Measurements from ENCODE around the gene OSMR. TPM values are rescaled to one million over a fixed set of nuclear protein-coding genes. Genes with fewer than 3 reads are reported as not detected.

The OSMR gene
- total RNA-seq, 1 donor from 2014 or later: 61.6 TPM

DNA sequence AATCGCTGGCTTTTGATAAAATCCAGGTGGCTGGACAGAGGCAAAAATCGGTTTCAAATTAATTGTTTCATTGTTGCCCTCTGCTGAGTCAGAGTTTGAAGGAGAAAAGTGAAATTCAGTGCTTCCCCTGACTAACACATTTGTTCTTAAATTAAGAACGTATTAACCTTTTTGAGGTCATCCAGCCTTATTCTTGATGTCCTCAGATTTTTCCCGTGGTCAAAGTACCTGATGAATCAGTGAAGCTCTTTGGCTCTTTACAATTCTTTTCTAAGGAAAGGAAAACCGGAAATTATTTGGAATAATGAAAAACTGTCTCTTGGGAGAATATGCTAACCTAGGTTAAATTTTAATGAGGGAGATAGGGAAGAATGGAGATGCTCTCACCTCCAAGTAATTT lies 21.6 kb downstream of the OSMR start:
- ATAC-seq (no peak), DNase-seq (no peak)
- Histone ChIP-seq H3K27me3 (ENCODE audit: low read depth) (no peaks in the 10 kb centered on the region), H3K4me1 (peaks cover 39% of the 10 kb centered on the region), H3K4me3 (no peak overlapping the region), H3K9me3 (peaks cover 13% of the 10 kb centered on the region), H3K36me3 (peaks cover 4% of the 10 kb centered on the region), H3K27ac (no peak overlapping the region)
- TF ChIP-seq, protein P1, sequence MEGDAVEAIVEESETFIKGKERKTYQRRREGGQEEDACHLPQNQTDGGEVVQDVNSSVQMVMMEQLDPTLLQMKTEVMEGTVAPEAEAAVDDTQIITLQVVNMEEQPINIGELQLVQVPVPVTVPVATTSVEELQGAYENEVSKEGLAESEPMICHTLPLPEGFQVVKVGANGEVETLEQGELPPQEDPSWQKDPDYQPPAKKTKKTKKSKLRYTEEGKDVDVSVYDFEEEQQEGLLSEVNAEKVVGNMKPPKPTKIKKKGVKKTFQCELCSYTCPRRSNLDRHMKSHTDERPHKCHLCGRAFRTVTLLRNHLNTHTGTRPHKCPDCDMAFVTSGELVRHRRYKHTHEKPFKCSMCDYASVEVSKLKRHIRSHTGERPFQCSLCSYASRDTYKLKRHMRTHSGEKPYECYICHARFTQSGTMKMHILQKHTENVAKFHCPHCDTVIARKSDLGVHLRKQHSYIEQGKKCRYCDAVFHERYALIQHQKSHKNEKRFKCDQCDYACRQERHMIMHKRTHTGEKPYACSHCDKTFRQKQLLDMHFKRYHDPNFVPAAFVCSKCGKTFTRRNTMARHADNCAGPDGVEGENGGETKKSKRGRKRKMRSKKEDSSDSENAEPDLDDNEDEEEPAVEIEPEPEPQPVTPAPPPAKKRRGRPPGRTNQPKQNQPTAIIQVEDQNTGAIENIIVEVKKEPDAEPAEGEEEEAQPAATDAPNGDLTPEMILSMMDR (IDR thresholded peaks at IDR 0.05): no peak
- intact Hi-C loops (cut with DNase I): no loop called here

DNA sequence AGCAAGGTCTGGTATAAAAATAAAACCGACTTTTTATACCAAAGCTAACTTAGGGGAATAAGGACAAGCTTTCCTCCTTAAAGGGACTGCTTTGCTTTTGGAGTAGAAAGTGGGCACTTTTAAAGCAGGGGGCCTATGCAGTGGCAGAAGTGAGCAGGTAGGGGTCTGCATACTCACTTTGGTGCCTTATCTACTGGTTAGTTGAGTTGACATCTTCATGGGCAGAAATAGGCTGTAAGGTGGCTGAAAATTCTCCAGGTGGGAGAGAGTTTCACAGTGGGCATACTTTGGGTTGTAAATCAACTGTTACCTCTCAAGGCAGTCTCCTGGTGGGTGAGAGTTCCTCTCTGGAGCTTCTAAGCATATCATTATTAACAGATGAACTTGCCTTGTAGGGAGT lies 24.8 kb downstream of the OSMR start:
- no peak for ATAC-seq

DNA sequence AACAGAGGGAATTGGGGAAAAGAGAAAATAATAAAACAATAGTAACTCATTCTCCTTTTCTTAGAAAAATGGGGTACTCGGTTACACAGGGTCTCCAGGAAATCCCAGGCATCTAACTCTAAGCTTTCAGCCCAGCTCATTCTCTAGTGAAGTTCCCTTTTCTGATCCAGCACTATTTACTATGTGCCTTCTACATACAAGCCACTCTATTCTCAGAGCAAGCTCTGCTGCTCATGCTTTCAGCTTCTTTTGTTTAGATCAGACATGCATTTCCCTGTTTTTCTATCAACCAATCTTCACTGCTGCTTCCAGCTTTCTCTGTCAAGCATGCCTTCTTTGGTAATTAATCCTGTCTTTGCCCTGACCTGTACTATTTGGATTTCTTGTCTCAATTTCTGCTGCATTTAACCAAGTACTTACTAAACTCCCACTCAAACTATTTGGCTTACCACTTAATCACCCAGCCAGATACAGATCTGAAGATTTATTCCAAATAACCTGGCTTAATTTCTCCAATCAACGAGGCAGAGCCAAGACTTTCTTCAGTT lies 25.3 kb downstream of the OSMR start:
- H3K4me1 ChIP-seq: peaks cover 40% of the 10 kb centered on the region
- DNase-seq: no peak
- H3K27me3 ChIP-seq (ENCODE audit: low read depth): no peaks in the 10 kb centered on the region
- H3K9me3 ChIP-seq: no peaks in the 10 kb centered on the region
- H3K36me3 ChIP-seq: peaks cover 8% of the 10 kb centered on the region
- peak in 1 of 2 donors; percentile 30 for ATAC-seq
- intact Hi-C loops (cut with DNase I): no loop called here
- no peak overlapping the region for H3K27ac ChIP-seq
- TF ChIP-seq, protein P1 (IDR thresholded peaks at IDR 0.05): no peak
- no peak overlapping the region for H3K4me3 ChIP-seq

More for the DNA sequence above, 24.8 kb downstream of the OSMR start:
- intact Hi-C loops (cut with DNase I): no loop called here
- H3K27me3 ChIP-seq (ENCODE audit: low read depth): no peaks in the 10 kb centered on the region
- TF ChIP-seq, protein P1 (IDR thresholded peaks at IDR 0.05): no peak
- H3K9me3 ChIP-seq: no peaks in the 10 kb centered on the region
- no peak overlapping the region for H3K4me3 ChIP-seq
- DNase-seq: no peak
- H3K4me1 ChIP-seq: peaks cover 45% of the 10 kb centered on the region
- H3K27ac ChIP-seq: no peak overlapping the region
- peaks cover 8% of the 10 kb centered on the region for H3K36me3 ChIP-seq

DNA sequence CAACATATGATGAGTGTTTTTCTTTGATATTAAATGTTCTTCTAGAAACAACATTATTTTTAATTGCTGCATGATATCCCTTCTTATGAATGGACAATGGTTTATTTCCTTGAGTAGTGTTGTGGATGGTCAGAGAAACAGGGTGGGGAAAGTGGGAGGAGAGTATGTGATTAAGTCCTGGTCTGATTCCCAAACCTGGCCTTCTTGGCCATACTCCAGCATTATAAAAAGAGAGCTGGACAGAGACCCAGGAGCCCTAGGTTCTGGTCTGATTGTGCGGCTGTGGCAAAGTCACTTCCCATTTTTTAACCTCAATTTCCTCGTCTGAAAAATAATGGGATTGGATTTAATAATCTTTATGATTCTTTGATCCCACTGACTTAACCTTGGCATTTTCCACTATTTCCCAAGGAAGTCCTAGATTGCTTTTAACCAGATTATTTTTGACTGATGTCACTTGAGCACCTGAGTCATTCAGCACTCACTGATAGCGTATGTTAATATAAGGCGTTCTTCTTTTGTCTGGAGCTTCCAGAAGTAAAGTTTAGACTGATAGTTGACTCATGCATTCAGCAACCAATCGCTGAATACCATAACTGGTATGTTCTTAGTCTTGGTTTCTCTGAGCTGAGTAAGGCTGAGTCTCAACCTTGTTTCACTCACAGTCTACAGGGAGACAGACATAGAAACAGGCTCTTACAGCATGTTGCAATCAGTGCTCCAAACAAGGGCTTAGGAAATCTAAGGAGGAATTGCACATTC lies 26.2 kb downstream of the OSMR start:
- H3K4me3 ChIP-seq: no peak overlapping the region
- DNase-seq: no peak
- intact Hi-C loops (cut with DNase I): no loop called here
- peak; percentile 92 to 97 for ATAC-seq
- H3K4me1 ChIP-seq: peaks cover 33% of the 10 kb centered on the region
- no peak overlapping the region for H3K27ac ChIP-seq
- H3K36me3 ChIP-seq: peaks cover 14% of the 10 kb centered on the region
- TF ChIP-seq, protein P1 (IDR thresholded peaks at IDR 0.05): no peak
- H3K9me3 ChIP-seq: no peaks in the 10 kb centered on the region
- no peaks in the 10 kb centered on the region for H3K27me3 ChIP-seq (ENCODE audit: low read depth)

DNA sequence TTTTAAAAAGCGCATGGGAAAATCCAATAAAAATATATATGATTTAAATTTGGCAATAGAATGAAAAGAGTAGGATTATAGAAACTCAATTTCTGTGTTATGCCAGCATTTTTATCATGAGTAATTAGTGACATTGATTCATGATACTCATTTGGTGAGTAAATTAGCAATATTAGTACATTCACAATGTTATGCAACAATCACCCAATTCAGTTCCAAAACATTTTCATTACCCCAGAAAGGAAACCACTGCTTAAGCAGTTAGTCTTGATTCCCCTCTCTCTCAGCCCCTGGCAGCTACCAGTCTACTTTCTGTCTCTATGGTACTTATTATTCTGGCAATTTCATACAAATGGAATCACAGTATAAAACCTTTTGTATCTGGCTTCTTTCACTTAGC lies 27.0 kb downstream of the OSMR start:
- no peak for DNase-seq
- Histone ChIP-seq H3K27me3 (ENCODE audit: low read depth) (no peaks in the 10 kb centered on the region), H3K9me3 (no peaks in the 10 kb centered on the region), H3K4me3 (no peak overlapping the region), H3K27ac (no peak overlapping the region), H3K4me1 (peaks cover 31% of the 10 kb centered on the region), H3K36me3 (peaks cover 22% of the 10 kb centered on the region)
- intact Hi-C loops (cut with DNase I): no loop called here
- ATAC-seq: no peak
- TF ChIP-seq, protein P1 (IDR thresholded peaks at IDR 0.05): no peak
